KMS-11 (cell line): ENCODE results near the gene TXNL1.
A peak's percentile ranks its signal among the peaks of the same experiment; 100 is the strongest.

ENCODE experiments used
- H2AFZ ChIP-seq: fragments of 200-600 bp; sonication (generic); 2 replicates; pipeline ENCODE4 v1.6.1; 2016; ENCODE audit warnings: antibody characterized with exemption, mixed run types, low read depth
- H3K27ac ChIP-seq: fragments of 200-600 bp; sonication (generic); 2 replicates; pipeline ENCODE4 v1.6.1; 2016; ENCODE audit warnings: mild to moderate bottlenecking, mixed run types
- H3K27me3 ChIP-seq: fragments of 200-600 bp; sonication (generic); 2 replicates; pipeline ENCODE4 v1.6.1; 2017; ENCODE audit warnings: mild to moderate bottlenecking, low read depth, mixed run types, moderate library complexity; ENCODE audit not compliant: insufficient read depth
- H3K36me3 ChIP-seq: fragments of 200-600 bp; sonication (generic); 2 replicates; pipeline ENCODE4 v1.6.1; 2017; ENCODE audit warnings: mild to moderate bottlenecking, mixed run types; ENCODE audit not compliant: insufficient read depth
- H3K4me1 ChIP-seq: fragments of 200-600 bp; sonication (generic); 2 replicates; pipeline ENCODE4 v1.6.1; 2016; ENCODE audit warnings: mild to moderate bottlenecking, low read depth, mixed run types; ENCODE audit not compliant: poor library complexity, severe bottlenecking
- H3K4me2 ChIP-seq: fragments of 200-600 bp; sonication (generic); 2 replicates; pipeline ENCODE4 v1.7.0; 2016; ENCODE audit warnings: mild to moderate bottlenecking, mixed run types
- H3K4me3 ChIP-seq: fragments of 200-600 bp; sonication (generic); IDR thresholded peaks from 2 replicates; pipeline ENCODE4 v1.6.1; 2017; ENCODE audit warnings: low read depth, low read length, mixed read lengths; ENCODE audit not compliant: insufficient read depth
- H3K79me2 ChIP-seq: fragments of 200-600 bp; sonication (generic); 2 replicates; pipeline ENCODE4 v1.6.1; 2016; ENCODE audit warnings: low read depth, mixed run types; ENCODE audit not compliant: insufficient read depth
- H3K9ac ChIP-seq: fragments of 200-600 bp; sonication (generic); 2 replicates; pipeline ENCODE4 v1.6.1; 2016; ENCODE audit warnings: mild to moderate bottlenecking, mixed run types
- H4K20me1 ChIP-seq: fragments of 200-600 bp; sonication (generic); 2 replicates; pipeline ENCODE4 v1.6.1; 2016; ENCODE audit warnings: mild to moderate bottlenecking, mixed run types; ENCODE audit not compliant: insufficient read depth
- CTCF ChIP-seq: fragments of 200-600 bp; sonication (generic); conservative IDR thresholded peaks from 2 replicates; pipeline ENCODE4 v1.6.1; 2017; ENCODE audit warnings: low read depth, mild to moderate bottlenecking, antibody characterized with exemption, low read length, moderate library complexity, mixed read lengths

TXNL1 gene

GRCh38 chr18:56649996-56650395, 11.6 kb upstream of the TXNL1 start:
- peaks cover 31% of the 10 kb centered on the region for H3K4me1 ChIP-seq
- H3K4me2 ChIP-seq: peak overlapping the region; percentile 89
- H4K20me1 ChIP-seq: no peaks in the 10 kb centered on the region
- H3K9ac ChIP-seq: no peak overlapping the region
- H3K79me2 ChIP-seq: peaks cover 43% of the 10 kb centered on the region
- H3K27ac ChIP-seq: no peak overlapping the region
- no peaks in the 10 kb centered on the region for H3K27me3 ChIP-seq
- peak overlapping the region; percentile 92; the same call in 1 of the 2 replicates for H2AFZ ChIP-seq
- H3K4me3 ChIP-seq: no peak overlapping the region
- no peak for TF ChIP-seq CTCF
- no peaks in the 10 kb centered on the region for H3K36me3 ChIP-seq

- Histone ChIP-seq H3K36me3 (no peaks in the 10 kb centered on the region), H3K4me1 (peaks cover 31% of the 10 kb centered on the region), H3K27me3 (no peaks in the 10 kb centered on the region), H3K4me3 (no peak overlapping the region), H2AFZ (no peak overlapping the region), H3K79me2 (peaks cover 26% of the 10 kb centered on the region), H4K20me1 (no peaks in the 10 kb centered on the region), H3K9ac (no peak overlapping the region), H3K27ac (no peak overlapping the region), H3K4me2 (no peak overlapping the region)
- TF ChIP-seq CTCF: no peak
Observed at GRCh38 chr18:56647951-56648893, 9.8 kb upstream of the TXNL1 start.

- Histone ChIP-seq H2AFZ (no peak overlapping the region), H3K4me2 (no peak overlapping the region), H4K20me1 (no peaks in the 10 kb centered on the region), H3K4me3 (no peak overlapping the region), H3K79me2 (peaks cover 14% of the 10 kb centered on the region), H3K27me3 (no peaks in the 10 kb centered on the region), H3K9ac (no peak overlapping the region), H3K27ac (no peak overlapping the region), H3K4me1 (peaks cover 22% of the 10 kb centered on the region), H3K36me3 (no peaks in the 10 kb centered on the region)
- TF ChIP-seq CTCF: no peak
Observed at GRCh38 chr18:56647071-56647470, 8.7 kb upstream of the TXNL1 start.

GRCh38 chr18:56645415-56646016, 7.1 kb upstream of the TXNL1 start:
- Histone ChIP-seq H4K20me1 (no peaks in the 10 kb centered on the region), H3K4me2 (peak overlapping the region; percentile 17; the same call in 1 of the 2 replicates), H3K9ac (no peak overlapping the region), H3K36me3 (no peaks in the 10 kb centered on the region), H3K27ac (no peak overlapping the region), H3K79me2 (peaks cover 6% of the 10 kb centered on the region; the same call in 1 of the 2 replicates), H3K4me3 (no peak overlapping the region), H3K4me1 (peaks cover 17% of the 10 kb centered on the region), H2AFZ (peak overlapping the region; percentile 25), H3K27me3 (no peaks in the 10 kb centered on the region)
- peak; percentile 89 for TF ChIP-seq CTCF
